ENCODE results near the gene TIAM2. TPM values are rescaled to one million over a fixed set of nuclear protein-coding genes. Genes with fewer than 3 reads are reported as not detected.

Gene TIAM2
- total RNA-seq = 1 to 10 TPM; 4.4 to 5.3 TPM
- polyA plus RNA-seq (2013, experiment 1 of 2) = 3.8 TPM
- 4.7 TPM for polyA plus RNA-seq (2013, experiment 2 of 2)
- total RNA-seq = 1.8 to 103 (median 7.4) reads per million in 172 experiments

- ATAC-seq (ENCODE audit: poor library complexity) (no peak), DNase-seq (no peak)
- Mint-ChIP-seq H3K36me3 (ENCODE audit: low read depth) (no peaks in the 10 kb centered on the region), H3K27ac (no peak within 1 kb of the TSS), H3K9me3 (no peaks in the 10 kb centered on the region), H3K4me3 (no peak within 1 kb of the TSS), H3K27me3 (peaks cover 31% of the 10 kb centered on the region), H3K4me1 (ENCODE audit: low read depth) (peaks cover 5% of the 10 kb centered on the region)
- Histone ChIP-seq H3K36me3 (ENCODE audit: insufficient read depth, low read length) (no peaks in the 10 kb centered on the region), H3K27ac (ENCODE audit: low read depth in 1 of 2, low read length in 2 of 2) (no peak within 1 kb of the TSS), H3K4me3 (ENCODE audit: low read length) (peak within 1 kb of the TSS; percentile 12), H3K9me3 (ENCODE audit: control insufficient read depth in 1 of 2, insufficient read depth in 1 of 2, low read length in 2 of 2) (no peaks in the 10 kb centered on the region), H3K27me3 (ENCODE audit: control insufficient read depth in 1 of 2, insufficient read depth in 2 of 2, low read length in 2 of 2) (peaks cover 7 to 26% of the 10 kb centered on the region in 2 experiments), H3K4me1 (ENCODE audit: insufficient read depth, low read length) (peaks cover 6% of the 10 kb centered on the region)
- CTCF ChIA-PET = no interaction called here
- POLR2A ChIA-PET = no interaction called here
- intact Hi-C loops (cut with DNase I, micrococcal nuclease) = no loop called here
- TF ChIP-seq, protein P1, sequence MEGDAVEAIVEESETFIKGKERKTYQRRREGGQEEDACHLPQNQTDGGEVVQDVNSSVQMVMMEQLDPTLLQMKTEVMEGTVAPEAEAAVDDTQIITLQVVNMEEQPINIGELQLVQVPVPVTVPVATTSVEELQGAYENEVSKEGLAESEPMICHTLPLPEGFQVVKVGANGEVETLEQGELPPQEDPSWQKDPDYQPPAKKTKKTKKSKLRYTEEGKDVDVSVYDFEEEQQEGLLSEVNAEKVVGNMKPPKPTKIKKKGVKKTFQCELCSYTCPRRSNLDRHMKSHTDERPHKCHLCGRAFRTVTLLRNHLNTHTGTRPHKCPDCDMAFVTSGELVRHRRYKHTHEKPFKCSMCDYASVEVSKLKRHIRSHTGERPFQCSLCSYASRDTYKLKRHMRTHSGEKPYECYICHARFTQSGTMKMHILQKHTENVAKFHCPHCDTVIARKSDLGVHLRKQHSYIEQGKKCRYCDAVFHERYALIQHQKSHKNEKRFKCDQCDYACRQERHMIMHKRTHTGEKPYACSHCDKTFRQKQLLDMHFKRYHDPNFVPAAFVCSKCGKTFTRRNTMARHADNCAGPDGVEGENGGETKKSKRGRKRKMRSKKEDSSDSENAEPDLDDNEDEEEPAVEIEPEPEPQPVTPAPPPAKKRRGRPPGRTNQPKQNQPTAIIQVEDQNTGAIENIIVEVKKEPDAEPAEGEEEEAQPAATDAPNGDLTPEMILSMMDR (IDR thresholded peaks at IDR 0.05) = no peak
Measured at GRCh38 chr6:154995254-154996015, at the start of gene TIAM2. Gene TIAM2, plus strand, starts transcription at chr6:154995315. Its CDS starts 133,909 bp downstream, at chr6:155129224.

DNA sequence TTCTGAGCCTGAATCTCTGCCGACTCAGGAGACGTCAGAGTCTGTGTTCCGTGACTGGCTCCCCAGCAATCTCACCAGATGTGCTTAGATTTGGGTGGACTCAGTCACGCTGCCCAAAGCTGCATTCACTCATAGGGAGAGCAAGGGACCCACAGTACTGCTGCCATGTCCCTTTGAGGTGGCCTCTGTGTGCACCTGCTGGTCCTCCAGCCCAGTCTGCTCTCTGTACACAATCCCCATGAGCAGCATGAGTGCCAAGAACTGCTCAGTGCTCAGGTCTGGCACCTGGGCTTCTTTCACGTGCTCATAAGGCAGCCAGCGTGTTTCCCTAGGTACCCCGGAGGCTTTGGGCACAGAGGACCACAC, 44.2 kb upstream of the TIAM2 start:
- Mint-ChIP-seq H3K27ac (no peak overlapping the region), H3K9me3 (no peaks in the 10 kb centered on the region), H3K36me3 (ENCODE audit: low read depth) (peaks cover 23% of the 10 kb centered on the region), H3K4me3 (no peak overlapping the region), H3K27me3 (no peaks in the 10 kb centered on the region), H3K4me1 (ENCODE audit: low read depth) (peaks cover 34% of the 10 kb centered on the region)
- TF ChIP-seq, protein P1 (IDR thresholded peaks at IDR 0.05) = no peak
- Histone ChIP-seq H3K4me1 (ENCODE audit: insufficient read depth, low read length) (peaks cover 25% of the 10 kb centered on the region), H3K36me3 (ENCODE audit: insufficient read depth, low read length) (peaks cover 3% of the 10 kb centered on the region), H3K9me3 (ENCODE audit: control insufficient read depth in 1 of 2, insufficient read depth in 1 of 2, low read length in 2 of 2) (peaks cover 0 to 3% of the 10 kb centered on the region in 2 experiments), H3K27me3 (ENCODE audit: control insufficient read depth in 1 of 2, insufficient read depth in 2 of 2, low read length in 2 of 2) (no peaks in the 10 kb centered on the region), H3K4me3 (ENCODE audit: low read length) (no peak overlapping the region), H3K27ac (ENCODE audit: low read depth in 1 of 2, low read length in 2 of 2) (peak overlapping the region in 1 of 2 donors; percentile 29)
- no peak for DNase-seq
- CTCF ChIA-PET = no interaction called here
- intact Hi-C loops (cut with DNase I, micrococcal nuclease) = no loop called here
- ATAC-seq (ENCODE audit: poor library complexity) = no peak
- POLR2A ChIA-PET = no interaction called here

DNA sequence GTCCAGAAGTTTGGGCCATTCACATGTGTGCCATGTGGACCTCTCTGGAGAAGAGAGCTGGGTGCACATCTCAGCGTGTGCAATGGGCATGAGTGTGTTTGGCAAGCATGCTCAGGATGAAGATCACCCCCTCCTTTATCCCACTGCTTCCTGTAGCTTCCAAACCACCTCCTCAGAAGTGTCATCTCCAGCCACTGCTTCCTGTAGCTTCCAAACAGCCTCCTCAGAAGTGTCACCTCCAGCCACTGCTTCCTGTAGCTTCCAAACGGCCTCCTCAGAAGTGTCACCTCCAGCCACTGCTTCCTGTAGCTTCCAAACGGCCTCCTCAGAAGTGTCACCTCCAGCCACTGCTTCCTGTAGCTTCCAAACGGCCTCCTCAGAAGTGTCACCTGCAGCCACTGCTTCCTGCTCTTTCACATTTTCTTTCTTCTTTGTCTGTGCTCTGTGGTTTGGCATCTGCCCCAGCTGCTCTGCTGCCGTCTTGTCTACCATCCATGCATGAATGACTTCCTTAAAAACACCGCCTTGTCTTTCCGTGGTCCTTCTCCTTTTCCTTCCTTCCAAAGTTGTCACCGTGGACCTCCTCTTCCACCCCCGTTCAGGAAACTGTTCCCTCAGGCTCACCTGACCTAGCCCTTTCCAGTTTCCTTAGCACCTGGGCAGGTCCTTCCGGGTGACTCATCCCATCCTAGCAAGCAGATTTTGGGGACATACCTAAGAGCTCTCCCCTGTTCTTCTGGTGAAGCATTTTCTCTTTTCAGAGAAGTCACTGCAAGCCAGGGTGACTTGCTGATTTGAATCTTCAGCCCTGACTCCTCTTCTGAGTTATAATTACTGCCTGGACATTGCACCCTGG, 43.5 kb upstream of the TIAM2 start:
- CTCF ChIA-PET = no interaction called here
- H3K27me3 Mint-ChIP-seq = no peaks in the 10 kb centered on the region
- peak overlapping the region; percentile 67 for H3K27ac Mint-ChIP-seq
- H3K27me3 ChIP-seq (ENCODE audit: control insufficient read depth in 1 of 2, insufficient read depth in 2 of 2, low read length in 2 of 2) = no peaks in the 10 kb centered on the region
- peak overlapping the region in 1 of 2 donors; percentile 29 for H3K27ac ChIP-seq (ENCODE audit: low read depth in 1 of 2, low read length in 2 of 2)
- H3K4me3 ChIP-seq (ENCODE audit: low read length) = no peak overlapping the region
- ATAC-seq (ENCODE audit: poor library complexity) (peak; percentile 81), DNase-seq (peak in 6 of 14 experiments; percentile 1 to 64 (median 30))
- no peak overlapping the region for H3K4me3 Mint-ChIP-seq
- H3K9me3 ChIP-seq (ENCODE audit: control insufficient read depth in 1 of 2, insufficient read depth in 1 of 2, low read length in 2 of 2) = peaks cover 0 to 3% of the 10 kb centered on the region in 2 experiments
- H3K4me1 Mint-ChIP-seq (ENCODE audit: low read depth) = peaks cover 34% of the 10 kb centered on the region
- POLR2A ChIA-PET = no interaction called here
- peaks cover 17% of the 10 kb centered on the region for H3K36me3 Mint-ChIP-seq (ENCODE audit: low read depth)
- H3K4me1 ChIP-seq (ENCODE audit: insufficient read depth, low read length) = peaks cover 25% of the 10 kb centered on the region
- intact Hi-C loops (cut with DNase I, micrococcal nuclease) = no loop called here
- H3K9me3 Mint-ChIP-seq = no peaks in the 10 kb centered on the region
- peaks cover 4% of the 10 kb centered on the region for H3K36me3 ChIP-seq (ENCODE audit: insufficient read depth, low read length)
- TF ChIP-seq, protein P1 (IDR thresholded peaks at IDR 0.05) = no peak

Measured in CD4-positive, alpha-beta T cell (primary cell).